Measurements from ENCODE around the gene COL20A1. TPM values are rescaled to one million over a fixed set of nuclear protein-coding genes. Genes with fewer than 3 reads are reported as not detected.

COL20A1 gene
- total and polyA plus RNA-seq, 2 of the 13 experiments (the other 11 are each of a cell fraction or from before 2014, with no cell fraction given): not detected

- TF ChIP-seq ETS1 (CRISPR knock-in tag; IDR thresholded peaks at IDR 0.05): 0 out of 2 replicates have a peak, but pooled peaks have one; percentile 70
- peak; percentile 72; the same call in 1 of the 2 replicates for TF ChIP-seq HOXA5 (CRISPR knock-in tag; IDR thresholded peaks at IDR 0.05)
- peak; percentile 92 for TF ChIP-seq STAG1 (CRISPR knock-in tag; IDR thresholded peaks at IDR 0.05)
- TF ChIP-seq AGO1 (IDR thresholded peaks at IDR 0.05; ENCODE audit: low read depth, low read length, poor library complexity, severe bottlenecking): peak; percentile 55
- TF ChIP-seq, protein P1, sequence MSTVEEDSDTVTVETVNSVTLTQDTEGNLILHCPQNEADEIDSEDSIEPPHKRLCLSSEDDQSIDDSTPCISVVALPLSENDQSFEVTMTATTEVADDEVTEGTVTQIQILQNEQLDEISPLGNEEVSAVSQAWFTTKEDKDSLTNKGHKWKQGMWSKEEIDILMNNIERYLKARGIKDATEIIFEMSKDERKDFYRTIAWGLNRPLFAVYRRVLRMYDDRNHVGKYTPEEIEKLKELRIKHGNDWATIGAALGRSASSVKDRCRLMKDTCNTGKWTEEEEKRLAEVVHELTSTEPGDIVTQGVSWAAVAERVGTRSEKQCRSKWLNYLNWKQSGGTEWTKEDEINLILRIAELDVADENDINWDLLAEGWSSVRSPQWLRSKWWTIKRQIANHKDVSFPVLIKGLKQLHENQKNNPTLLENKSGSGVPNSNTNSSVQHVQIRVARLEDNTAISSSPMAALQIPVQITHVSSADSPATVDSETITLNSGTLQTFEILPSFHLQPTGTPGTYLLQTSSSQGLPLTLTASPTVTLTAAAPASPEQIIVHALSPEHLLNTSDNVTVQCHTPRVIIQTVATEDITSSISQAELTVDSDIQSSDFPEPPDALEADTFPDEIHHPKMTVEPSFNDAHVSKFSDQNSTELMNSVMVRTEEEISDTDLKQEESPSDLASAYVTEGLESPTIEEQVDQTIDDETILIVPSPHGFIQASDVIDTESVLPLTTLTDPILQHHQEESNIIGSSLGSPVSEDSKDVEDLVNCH (CRISPR knock-in tag; IDR thresholded peaks at IDR 0.05): no peak
- peak; percentile 75; the same call in 1 of the 2 replicates for TF ChIP-seq HNF1B (CRISPR knock-in tag; IDR thresholded peaks at IDR 0.05)
- no peak for TF ChIP-seq AGO2 (optimal IDR thresholded peaks at IDR 0.05; ENCODE audit: low read depth, low read length)
- TF ChIP-seq SNAPC5 (CRISPR knock-in tag; IDR thresholded peaks at IDR 0.05; ENCODE audit: borderline replicate concordance): no peak
- TF ChIP-seq KLF9 (CRISPR knock-in tag; IDR thresholded peaks at IDR 0.05; ENCODE audit: low read depth): no peak
- TF ChIP-seq EED (CRISPR knock-in tag; IDR thresholded peaks at IDR 0.05): peak; percentile 67; the same call in 1 of the 2 replicates
- TF ChIP-seq ZNF572 (CRISPR knock-in tag; IDR thresholded peaks at IDR 0.05): peak; percentile 77; the same call in 1 of the 2 replicates
- TF ChIP-seq ZNF501 (CRISPR knock-in tag; IDR thresholded peaks at IDR 0.05): peak; percentile 70
- no peak for TF ChIP-seq RBM39 (IDR thresholded peaks at IDR 0.05; ENCODE audit: low read depth, low read length, poor library complexity, severe bottlenecking)
- 0 out of 2 replicates have a peak, but pooled peaks have one; percentile 63 for TF ChIP-seq CHCHD3 (CRISPR knock-in tag; IDR thresholded peaks at IDR 0.05)
- TF ChIP-seq, protein P2, sequence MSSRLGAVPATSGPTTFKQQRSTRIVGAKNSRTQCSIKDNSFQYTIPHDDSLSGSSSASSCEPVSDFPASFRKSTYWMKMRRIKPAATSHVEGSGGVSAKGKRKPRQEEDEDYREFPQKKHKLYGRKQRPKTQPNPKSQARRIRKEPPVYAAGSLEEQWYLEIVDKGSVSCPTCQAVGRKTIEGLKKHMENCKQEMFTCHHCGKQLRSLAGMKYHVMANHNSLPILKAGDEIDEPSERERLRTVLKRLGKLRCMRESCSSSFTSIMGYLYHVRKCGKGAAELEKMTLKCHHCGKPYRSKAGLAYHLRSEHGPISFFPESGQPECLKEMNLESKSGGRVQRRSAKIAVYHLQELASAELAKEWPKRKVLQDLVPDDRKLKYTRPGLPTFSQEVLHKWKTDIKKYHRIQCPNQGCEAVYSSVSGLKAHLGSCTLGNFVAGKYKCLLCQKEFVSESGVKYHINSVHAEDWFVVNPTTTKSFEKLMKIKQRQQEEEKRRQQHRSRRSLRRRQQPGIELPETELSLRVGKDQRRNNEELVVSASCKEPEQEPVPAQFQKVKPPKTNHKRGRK (CRISPR knock-in tag; IDR thresholded peaks at IDR 0.05): no peak
- TF ChIP-seq JDP2 (CRISPR knock-in tag; IDR thresholded peaks at IDR 0.05; ENCODE audit: borderline replicate concordance): no peak
- TF ChIP-seq ZSCAN22 (CRISPR knock-in tag; IDR thresholded peaks at IDR 0.05): no peak
- no peak for TF ChIP-seq ZNF569 (CRISPR knock-in tag; IDR thresholded peaks at IDR 0.05; ENCODE audit: borderline replicate concordance)
- TF ChIP-seq, protein P3, sequence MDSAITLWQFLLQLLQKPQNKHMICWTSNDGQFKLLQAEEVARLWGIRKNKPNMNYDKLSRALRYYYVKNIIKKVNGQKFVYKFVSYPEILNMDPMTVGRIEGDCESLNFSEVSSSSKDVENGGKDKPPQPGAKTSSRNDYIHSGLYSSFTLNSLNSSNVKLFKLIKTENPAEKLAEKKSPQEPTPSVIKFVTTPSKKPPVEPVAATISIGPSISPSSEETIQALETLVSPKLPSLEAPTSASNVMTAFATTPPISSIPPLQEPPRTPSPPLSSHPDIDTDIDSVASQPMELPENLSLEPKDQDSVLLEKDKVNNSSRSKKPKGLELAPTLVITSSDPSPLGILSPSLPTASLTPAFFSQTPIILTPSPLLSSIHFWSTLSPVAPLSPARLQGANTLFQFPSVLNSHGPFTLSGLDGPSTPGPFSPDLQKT (CRISPR knock-in tag; IDR thresholded peaks at IDR 0.05; ENCODE audit: borderline replicate concordance): no peak
- TF ChIP-seq ZNF629 (CRISPR knock-in tag; conservative IDR thresholded peaks at IDR 0.05): no peak
- TF ChIP-seq TGIF2 (CRISPR knock-in tag; IDR thresholded peaks at IDR 0.05): no peak
Measured at GRCh38 chr20:63309261-63310071, 16.5 kb downstream of the COL20A1 start (continued).
